GOT3 (cell line): ENCODE measurements around the gene BCL2L14.
"Not testable (repeated sequence)": the region's sequence is repeated elsewhere in the genome, so short reads cannot be mapped to it uniquely, and the experiment has no call there.

Source experiments
- DNase-seq: peaks from one replicate; lab custom pipeline; 2025; ENCODE audit warnings: mixed read lengths; lab: John Stamatoyannopoulos, UW

BCL2L14 gene

DNA sequence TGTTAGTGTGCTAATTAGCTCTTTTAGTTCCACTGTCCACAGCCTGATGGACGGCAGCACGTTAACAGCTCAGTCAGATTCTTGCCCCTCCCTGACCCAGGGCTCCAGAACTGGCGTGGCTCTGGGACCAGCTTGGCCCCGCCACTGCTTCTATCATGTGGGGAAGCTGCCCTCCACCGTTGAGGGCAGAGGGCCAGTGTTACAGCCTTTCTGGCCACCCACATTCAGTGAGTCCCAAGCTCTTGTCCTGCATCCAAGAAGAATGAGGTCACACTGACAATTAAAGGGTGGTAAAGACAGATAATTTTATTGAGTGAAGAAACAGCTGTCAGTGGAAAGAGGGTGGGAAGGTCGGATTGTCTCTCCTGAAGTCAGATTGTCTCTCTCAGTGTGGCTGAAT, 36.9 kb downstream of the BCL2L14 start:
- DNase-seq = no peak

DNA sequence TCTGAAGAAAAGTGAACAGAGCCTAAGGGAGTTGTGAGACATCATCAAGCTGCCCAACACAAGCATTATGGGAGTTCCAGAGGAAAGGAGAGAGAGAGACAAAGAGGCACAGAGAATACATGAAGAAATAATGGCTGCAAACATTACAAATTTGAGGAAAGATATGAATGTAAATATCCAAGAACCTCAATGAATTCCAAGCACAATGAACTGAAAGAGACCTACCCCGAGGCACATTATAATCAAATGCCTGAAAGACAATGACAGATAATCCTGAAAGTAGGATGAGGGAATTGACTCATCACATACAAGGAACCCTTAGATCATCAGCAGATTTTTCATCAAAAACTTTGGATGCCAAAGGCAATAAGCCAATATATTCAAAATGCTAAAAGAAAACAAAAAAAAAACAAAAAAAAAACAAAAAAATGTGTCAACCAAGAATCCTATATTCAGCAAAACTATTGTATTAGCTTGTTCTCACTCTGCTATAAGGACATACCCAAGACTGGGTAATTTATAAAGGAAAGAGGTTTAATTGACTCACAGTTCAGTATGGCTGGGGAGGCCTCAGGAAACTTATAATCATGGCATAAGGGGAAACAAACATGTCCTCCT, 37.8 kb downstream of the BCL2L14 start:
- DNase-seq = no peak

DNA sequence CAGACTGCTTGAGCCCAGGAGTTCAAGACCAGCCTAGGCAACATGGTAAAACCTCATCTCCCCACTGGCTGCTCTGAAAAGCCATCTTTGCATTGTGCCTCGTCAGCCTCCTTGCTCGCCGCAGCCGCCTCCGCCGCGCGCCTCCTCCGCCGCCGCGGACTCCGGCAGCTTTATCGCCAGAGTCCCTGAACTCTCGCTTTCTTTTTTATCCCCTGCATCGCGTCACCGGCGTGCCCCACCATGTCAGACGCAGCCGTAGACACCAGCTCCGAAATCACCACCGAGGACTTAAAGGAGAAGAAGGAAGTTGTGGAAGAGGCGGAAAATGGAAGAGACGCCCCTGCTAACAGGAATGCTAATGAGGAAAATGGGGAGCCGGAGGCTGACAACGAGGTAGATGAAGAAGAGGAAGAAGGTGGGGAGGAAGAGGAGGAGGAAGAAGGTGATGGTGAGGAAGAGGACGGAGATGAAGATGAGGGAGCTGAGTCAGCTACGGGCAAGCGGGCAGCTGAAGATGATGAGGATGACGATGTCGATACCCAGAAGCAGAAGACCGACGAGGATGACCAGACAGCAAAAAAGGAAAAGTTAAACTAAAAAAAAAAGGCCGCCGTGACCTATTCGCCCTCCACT, 40.3 kb downstream of the BCL2L14 start:
- DNase-seq = not testable (repeated sequence)

DNA sequence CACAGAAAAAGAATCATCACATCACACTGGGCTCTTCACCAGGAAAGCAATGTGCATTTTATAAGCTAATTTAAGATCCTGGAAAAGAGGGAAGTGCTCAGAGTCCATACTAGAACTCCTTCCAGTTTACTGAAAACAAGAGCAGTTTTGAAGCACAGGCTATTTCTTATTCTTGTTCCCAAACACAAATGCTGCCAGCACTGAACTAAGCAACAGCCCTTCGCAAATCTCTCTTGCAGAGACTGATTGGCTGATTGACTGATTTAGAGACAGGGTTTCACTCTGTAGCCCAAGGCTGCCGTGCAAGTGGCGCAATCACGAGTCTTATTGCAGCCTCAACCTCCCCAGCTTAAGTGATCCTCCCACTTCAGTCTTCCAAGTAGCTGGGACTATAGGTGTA, 44.8 kb downstream of the BCL2L14 start:
- no peak for DNase-seq

DNA sequence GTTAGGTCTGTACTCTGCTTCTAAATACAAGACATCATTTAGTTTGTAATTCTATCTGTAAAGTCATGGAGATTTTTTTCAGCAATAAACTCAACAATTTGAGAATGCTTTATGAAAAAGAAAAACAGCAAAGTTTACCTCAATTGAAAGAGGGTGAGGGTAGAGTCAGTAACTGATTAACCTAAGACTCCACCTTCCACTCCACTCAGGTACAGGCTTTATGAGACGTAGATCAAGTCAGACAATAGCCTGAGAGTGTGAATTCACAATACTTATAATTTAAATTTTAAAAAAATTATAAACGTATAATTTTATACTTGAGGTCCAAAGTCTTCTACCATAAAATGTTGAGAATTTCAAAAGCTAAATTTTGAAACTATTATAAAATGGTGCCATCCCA, 45.9 kb downstream of the BCL2L14 start:
- DNase-seq = no peak

DNA sequence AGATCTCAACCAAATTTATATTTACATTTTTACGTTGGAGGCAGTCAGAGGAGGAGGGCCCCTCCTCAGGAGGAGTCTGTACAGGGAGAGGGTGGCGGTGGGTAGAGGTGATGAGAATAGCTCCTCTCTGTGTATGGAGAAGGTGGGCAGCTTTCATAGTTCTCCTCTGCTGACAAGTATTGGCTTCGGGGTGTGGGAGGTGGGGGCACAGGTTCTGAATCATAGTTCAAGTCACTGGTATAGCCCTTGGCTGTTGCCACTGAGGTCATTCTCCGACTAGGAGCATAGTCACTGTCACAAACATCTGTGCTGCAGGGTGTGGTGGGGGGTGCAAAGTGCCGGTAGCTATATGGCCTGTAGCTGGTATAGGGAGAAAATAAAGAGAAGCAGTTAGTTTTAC, 50.3 kb downstream of the BCL2L14 start:
- DNase-seq = no peak

DNA sequence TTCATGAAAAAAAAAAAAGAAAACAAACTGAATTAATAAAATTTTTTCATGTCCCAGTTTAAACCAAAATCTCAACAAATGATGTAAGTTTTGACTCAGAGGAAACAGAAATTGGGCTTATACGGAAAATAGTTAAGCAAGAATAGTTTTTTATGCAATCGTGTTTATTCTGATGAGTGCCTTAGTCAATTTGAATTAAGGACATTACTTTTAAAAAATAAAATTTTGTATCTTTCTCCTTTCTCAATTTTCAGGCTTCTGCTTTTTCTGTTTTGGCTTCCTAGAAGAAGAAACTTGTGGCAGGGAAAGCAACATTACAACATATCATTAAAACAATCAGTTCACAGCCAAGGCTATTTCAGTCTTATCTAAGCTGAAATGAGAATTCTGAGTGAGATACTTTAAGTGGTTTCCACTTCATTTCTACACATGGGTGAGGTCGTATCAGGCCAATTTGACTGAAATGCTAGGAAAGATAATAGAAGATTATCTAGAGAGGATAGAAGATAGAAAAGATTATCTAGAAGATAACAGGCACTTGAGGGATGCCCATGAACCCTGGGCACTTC, 52.4 kb downstream of the BCL2L14 start:
- DNase-seq = no peak

DNA sequence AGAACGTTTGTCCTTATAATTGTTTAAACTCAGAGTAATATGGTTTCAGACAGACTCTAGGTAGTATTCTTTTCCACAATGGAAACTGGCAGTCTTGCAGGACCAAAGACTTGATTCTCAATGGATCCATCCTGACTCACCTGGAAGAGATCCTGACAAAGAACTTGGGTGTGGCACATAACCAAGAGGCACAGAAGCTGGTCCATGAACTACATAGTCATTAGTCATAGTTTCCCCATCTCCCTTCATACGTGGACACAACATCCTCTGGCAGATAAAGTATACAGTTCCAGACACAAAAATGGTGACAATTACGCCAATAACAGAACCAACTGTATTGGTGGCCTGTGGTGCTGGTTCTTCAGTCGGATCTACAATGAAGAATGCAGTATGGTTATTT, 55.8 kb downstream of the BCL2L14 start:
- no peak for DNase-seq

DNA sequence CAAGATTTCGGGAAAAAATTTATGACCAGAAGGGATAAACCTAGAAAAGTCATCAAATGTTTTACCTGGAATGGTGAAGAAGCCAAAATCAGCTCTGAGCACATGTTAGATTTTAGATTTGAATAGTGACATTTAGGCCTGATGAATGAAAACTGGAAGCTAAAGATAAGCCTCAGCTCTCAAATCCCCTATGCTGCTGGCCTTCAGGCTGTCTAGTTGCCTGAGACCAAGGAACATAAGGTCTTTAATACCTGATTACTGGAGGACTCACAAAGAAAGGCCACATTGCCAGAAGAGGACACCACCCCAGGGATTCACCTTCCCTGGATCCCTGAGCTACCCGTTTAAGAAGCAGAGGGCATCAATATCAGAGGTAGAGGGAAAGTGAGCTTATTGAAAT, 56.6 kb downstream of the BCL2L14 start:
- DNase-seq = no peak

DNA sequence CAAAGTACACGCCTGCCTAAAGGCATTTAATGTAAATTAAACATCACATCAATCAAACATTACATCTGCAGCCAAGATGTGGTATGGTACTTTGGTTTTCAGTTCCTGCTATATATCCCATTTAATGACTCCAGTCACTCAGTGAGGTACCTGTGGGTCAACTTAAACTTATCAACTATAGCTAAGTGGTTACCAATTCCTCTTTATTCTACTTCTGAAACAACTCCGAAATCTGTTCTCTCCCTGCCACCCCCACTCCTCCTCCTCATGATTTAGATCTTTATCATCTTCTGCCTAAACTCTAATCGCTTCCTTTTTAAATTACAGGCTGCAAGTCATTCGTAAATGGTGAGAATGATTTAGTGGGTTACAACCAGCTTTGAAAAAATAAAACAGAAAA, 57.9 kb downstream of the BCL2L14 start:
- no peak for DNase-seq

DNA sequence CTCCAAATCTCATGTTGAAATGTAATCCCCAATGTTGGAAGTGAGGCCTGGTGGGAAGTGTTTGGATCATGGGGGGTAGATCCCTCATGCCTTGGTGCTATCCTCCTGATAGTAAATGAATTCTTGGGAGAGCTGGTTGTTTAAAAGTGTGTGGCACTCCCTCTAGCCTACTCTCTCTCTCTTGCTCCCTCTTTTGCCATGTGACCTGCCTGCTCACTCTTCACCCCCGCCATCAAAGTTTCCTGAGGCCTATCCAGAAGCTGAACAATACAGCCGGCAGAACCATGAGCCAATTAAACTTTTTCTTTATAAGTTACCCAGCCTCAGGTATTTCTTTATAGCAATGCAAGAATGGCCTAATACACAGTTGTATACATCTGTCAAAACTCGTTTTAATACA, 62.5 kb downstream of the BCL2L14 start:
- no peak for DNase-seq

DNA sequence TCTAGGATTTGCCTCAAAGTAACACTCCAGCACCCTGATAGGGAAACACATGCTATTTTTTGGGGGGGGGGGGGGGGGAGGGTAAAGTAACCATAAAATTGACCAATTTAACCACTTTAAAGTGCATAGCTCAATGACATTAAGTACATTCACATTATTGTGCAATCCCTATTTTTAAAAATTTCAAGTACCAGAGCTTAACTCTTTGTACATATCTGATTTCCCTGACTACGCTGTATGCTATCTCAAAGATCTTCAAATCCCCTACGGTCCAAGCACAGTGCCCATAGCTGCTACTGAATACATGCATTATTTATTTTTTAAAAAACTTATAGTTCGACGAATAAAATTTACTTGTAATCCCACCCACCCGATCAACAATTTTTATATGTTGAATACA, 63.0 kb downstream of the BCL2L14 start:
- DNase-seq = no peak

DNA sequence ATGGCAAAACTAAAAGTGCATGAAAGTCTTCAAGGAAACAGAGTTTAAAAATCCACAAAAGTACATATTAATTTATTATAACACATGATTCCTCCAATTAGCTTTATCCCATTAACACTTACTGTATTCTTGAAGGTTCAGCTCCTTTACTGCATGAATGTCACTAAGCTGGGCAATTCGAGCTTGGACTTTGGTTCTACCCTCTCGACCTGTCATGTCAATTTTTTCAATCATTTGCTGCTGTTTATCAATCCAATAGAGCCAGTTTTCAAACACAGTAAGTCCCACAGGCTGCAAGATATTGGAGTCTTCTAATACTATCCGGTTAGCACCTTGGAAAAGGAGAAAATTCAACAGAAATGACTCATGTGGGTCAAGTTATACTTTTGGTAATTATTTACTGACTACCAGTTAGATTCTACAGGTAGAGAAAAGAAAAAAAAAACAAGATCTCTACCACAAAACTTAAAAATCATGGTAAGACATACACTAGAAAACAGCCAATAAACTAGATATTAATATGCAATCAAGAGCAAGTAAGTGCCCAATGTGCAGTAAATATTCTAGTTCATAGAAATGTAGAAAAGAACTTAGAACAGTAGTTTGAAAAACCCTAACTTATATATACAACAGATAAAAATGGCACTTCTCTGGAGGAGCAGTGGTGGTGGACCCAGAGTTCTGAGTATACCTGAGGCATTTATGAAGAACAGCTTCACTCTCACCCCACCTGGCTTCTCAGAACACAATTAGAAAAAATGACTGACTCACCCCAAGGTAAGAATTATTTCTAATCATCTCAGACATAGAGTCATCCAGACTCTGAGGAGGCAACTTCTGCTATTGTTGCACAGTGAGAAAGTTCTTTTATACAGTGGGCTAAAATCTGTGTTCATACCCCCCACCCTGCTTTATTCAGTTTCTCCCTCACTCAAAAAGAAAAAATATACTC, 67.7 kb downstream of the BCL2L14 start:
- DNase-seq = no peak

DNA sequence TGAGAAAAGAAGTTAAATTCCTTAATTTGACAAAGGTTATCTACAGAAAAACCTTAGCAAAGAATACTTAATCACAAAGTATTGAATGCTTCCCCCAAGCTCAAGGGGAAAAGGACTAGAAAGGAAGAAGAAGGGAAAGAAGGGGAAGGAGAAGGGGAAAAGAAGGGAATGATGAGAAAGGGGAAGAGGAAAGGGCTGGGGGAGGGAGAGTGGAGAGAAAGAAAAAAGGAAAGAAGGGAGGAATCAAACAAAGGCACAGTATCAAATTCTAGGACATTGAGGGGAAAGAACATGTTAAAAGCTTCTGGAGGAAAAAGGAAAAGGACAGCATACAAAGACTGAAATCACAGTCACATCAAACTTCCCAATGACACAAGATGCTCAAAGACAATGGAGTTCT, 70.3 kb downstream of the BCL2L14 start:
- DNase-seq = no peak

DNA sequence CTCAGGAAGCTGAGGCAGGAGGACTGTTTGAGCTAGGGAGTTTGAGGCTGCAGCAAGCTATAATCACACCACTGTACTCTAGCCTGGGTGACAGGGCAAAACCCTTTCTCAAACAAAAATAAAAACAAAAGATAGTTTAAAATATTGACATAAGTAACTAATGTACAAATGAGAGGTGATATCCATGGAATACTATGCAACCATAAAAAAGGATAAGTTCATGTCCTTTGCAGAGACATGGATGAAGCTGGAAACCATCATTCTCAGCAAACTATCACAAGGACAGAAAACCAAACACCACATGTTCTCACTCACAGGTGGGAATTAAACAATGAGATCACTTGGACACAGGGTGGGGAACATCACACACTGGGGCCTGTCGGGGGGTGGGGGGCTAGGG, 73.8 kb downstream of the BCL2L14 start:
- DNase-seq = not testable (repeated sequence)

DNA sequence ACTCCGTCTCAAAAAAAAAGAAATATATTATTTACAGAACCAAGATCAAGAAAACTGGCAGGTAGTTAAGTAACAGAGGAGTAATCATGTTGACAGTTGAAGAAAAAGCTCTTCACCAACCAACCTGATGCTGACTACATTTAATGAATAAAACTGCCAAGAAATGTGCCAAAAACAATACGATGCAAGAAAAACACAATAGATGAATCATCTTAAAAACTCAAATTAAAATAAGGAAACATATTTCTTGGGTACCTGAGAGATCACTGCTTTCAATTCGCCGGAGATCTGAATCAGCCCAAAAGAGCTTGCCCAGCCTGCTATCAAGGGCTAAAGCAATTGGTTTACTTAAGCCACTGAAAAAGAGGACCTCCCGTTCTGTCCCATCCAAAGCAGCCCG, 76.4 kb downstream of the BCL2L14 start:
- DNase-seq = no peak
